ENCODE results near the gene SERPINF2.

GRCh38 chr17:1742371-1743087, at the start of gene SERPINF2:
- TF ChIP-seq CTCF (IDR thresholded peaks at IDR 0.05) (no peak), POLR2A (IDR thresholded peaks at IDR 0.05) (no peak)
